AG04449 (cell line): Measurements from ENCODE around the gene S100A9.
"Not testable (repeated sequence)": the region's sequence is repeated elsewhere in the genome, so short reads cannot be mapped to it uniquely, and the experiment has no call there.

Experiments
- CTCF ChIA-PET: fragments of 350-600 bp; formaldehyde crosslinking; extraction: SDS; loops from one replicate; lab custom pipeline; 2021; ENCODE audit warnings: antibody characterized with exemption; lab: Yijun Ruan, JAX
- POLR2A ChIA-PET: fragments of 400-600, 350-600 bp; formaldehyde crosslinking; extraction: SDS; loops from one replicate; lab custom pipeline; 2020; ENCODE audit warnings: antibody characterized with exemption, inconsistent platforms; lab: Yijun Ruan, JAX
- DNase-seq: peaks from one replicate; pipeline ENCODE4 v3.0.0-alpha.2; 2010; ENCODE audit warnings: low read depth, low spot score
- H3K4me3 ChIP-seq: 2 replicates; pipeline ENCODE4 v1.5.1; 2011; ENCODE audit warnings: low read depth, mild to moderate bottlenecking, control low read depth, low read length
- CTCF ChIP-seq: IDR thresholded peaks from one replicate; pipeline ENCODE4 v1.5.1; 2011; ENCODE audit warnings: mild to moderate bottlenecking, moderate library complexity, low read length, control low read depth, inconsistent platforms; ENCODE audit not compliant: insufficient read depth; ENCODE audit errors: missing control alignments

S100A9 gene

GRCh38 chr1:153357853-153358690 is at the start of gene S100A9:
Gene S100A9 (plus strand): TSS chr1:153357854. CDS start chr1:153358284, 430 bp downstream.
- no peak for DNase-seq
- ChIA-PET CTCF (interaction anchor here (1.6 to 14.9 kb wide), 2 partner anchors 9 to 134 kb away, joined by 4 to 527 read pairs; no protein-coding TSS in a partner anchor), POLR2A (no interaction called here)
- TF ChIP-seq CTCF = no peak
- no peak within 1 kb of the TSS for H3K4me3 ChIP-seq

GRCh38 chr1:153308540-153308939 is 49.1 kb upstream of the S100A9 start:
- H3K4me3 ChIP-seq = no peak overlapping the region
- POLR2A ChIA-PET = no interaction called here
- no peak for TF ChIP-seq CTCF
- CTCF ChIA-PET = no interaction called here
- no peak for DNase-seq

GRCh38 chr1:153309441-153309840 is 48.2 kb upstream of the S100A9 start:
- H3K4me3 ChIP-seq = no peak overlapping the region
- ChIA-PET CTCF (no interaction called here), POLR2A (no interaction called here)
- no peak for DNase-seq
- TF ChIP-seq CTCF = no peak

GRCh38 chr1:153310526-153310925 is 47.1 kb upstream of the S100A9 start:
- POLR2A ChIA-PET = no interaction called here
- no peak for TF ChIP-seq CTCF
- CTCF ChIA-PET = no interaction called here
- no peak overlapping the region for H3K4me3 ChIP-seq
- no peak for DNase-seq

GRCh38 chr1:153312570-153313186 is 45.0 kb upstream of the S100A9 start, which contains the start of gene PGLYRP3:
Gene PGLYRP3 (minus strand): TSS chr1:153312952. CDS start chr1:153310665, 2,287 bp downstream.
- POLR2A ChIA-PET = no interaction called here
- no peak within 1 kb of the TSS for H3K4me3 ChIP-seq
- CTCF ChIA-PET = interaction anchor here (1.0 kb wide), 1 partner anchor 39 kb away, joined by 3 read pairs; no protein-coding TSS in a partner anchor
- TF ChIP-seq CTCF = no peak
- no peak for DNase-seq

GRCh38 chr1:153313288-153313687 is 44.4 kb upstream of the S100A9 start:
- ChIA-PET POLR2A (no interaction called here), CTCF (no interaction called here)
- DNase-seq = no peak
- no peak for TF ChIP-seq CTCF
- no peak overlapping the region for H3K4me3 ChIP-seq

GRCh38 chr1:153314388-153314787 is 43.3 kb upstream of the S100A9 start:
- POLR2A ChIA-PET = not testable (repeated sequence)

GRCh38 chr1:153316013-153316412 is 41.6 kb upstream of the S100A9 start:
- POLR2A ChIA-PET, DNase-seq, H3K4me3 ChIP-seq, CTCF ChIA-PET: not testable (repeated sequence)

More at GRCh38 chr1:153314388-153314787, 43.3 kb upstream of the S100A9 start:
- H3K4me3 ChIP-seq, DNase-seq, CTCF ChIA-PET: not testable (repeated sequence)

GRCh38 chr1:153318145-153318544 is 39.5 kb upstream of the S100A9 start:
- DNase-seq, CTCF ChIA-PET, H3K4me3 ChIP-seq, POLR2A ChIA-PET: not testable (repeated sequence)
